HG02571 (cell line): ENCODE measurements around the gene CALM3.
"Not testable (repeated sequence)": the region's sequence is repeated elsewhere in the genome, so short reads cannot be mapped to it uniquely, and the experiment has no call there.

Source experiments
- ATAC-seq: cut with Tn5 transposase; IDR thresholded peaks from one replicate; pipeline ENCODE4 v1.9.1; 2021; ENCODE audit warnings: mild to moderate bottlenecking, moderate library complexity; ENCODE audit not compliant: unreplicated experiment

Gene CALM3

GRCh38 chr19:46601318-46602224 lies at the start of gene CALM3:
TSS of gene CALM3 (plus strand) at chr19:46601330. CDS start at chr19:46601435, 105 bp downstream.
- no peak for ATAC-seq

DNA sequence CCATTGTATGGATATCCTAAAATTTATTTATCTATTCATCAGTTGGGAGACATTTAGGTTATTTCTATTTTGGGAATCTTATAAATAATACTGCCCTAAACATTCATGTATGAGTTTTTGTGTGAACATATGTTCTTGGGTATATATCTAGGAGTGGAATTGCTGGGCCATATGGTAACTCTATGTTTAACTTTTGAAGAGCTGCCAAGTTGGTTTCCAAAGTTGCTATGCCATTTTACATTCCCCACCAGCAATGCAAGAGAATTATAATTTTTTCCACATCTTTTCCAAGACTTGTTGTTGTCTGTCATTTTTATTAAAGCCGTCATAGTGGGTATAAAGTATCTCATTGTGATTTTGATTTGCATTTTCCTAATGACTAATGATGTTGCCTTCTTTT lies 48.2 kb upstream of the CALM3 start:
- ATAC-seq: no peak

DNA sequence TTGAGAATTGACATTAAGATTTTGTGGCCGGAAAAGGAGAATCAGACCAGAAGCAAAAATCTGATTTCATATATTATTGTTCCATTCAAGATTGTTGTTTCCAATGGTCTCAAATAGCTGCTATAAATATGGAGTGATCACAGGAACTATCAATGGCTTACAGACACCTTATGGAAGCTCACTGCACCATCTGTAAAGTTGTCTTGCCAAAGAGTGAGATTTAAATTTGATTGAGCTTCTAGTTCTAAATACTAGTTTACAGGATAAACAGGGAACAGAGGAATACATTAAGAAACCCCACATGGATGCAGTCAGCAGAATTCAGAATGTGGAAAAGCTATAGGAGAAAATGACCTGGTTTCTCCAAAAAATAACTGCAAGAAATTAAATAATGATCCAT lies 47.0 kb upstream of the CALM3 start:
- ATAC-seq: no peak

DNA sequence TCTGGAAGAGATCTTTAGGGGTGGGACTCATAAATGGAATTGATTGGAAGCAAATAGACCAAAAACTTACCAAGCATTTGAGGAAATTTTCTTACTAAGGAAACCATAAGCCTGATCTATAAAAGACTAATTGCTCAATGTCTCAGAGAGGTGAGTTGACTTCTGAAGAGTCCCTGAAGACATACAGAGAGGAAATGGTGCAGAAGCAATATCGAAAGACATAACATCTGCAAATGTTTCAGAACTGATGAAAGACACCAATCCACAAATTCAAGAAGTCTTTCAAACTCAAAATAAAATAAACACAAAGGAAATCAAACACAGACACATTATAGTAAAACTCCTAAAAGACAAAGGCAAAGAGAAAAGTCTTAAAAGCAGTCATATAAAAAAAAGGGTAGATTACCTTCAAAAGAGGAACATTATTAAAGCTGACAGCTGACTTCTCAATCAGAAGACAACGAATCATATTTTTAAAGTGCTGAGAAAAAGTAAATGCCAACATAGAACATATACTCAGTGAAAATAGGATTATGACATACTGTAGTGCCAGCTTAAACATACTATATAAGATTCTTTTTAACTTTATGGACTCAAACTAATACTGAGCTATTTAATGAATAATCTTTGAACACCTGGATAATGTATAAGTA lies 45.4 kb upstream of the CALM3 start:
- no peak for ATAC-seq

DNA sequence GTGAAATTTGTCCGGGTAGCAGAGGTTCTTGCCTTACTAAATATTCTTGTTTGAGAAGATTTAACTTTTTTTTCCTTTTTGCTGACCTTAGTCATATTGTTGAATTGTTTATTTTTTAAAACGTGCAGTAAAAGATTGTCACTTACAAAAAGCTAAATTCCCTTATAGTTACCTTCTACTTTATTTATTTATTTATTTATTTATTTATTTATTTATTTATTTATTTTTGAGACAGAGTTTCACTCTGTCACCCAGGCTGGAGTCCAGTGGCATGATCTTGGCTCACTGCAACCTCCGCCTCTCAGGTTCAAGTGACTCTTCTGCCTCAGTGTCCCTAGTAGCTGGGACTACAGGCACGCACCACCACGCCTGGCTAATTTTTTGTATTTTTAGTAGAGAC lies 44.7 kb upstream of the CALM3 start:
- not testable (repeated sequence) for ATAC-seq

- no peak for ATAC-seq
Measured at GRCh38 chr19:46559203-46559602, 41.9 kb upstream of the CALM3 start.

- not testable (repeated sequence) for ATAC-seq
Measured at GRCh38 chr19:46559675-46560074, 41.5 kb upstream of the CALM3 start.

DNA sequence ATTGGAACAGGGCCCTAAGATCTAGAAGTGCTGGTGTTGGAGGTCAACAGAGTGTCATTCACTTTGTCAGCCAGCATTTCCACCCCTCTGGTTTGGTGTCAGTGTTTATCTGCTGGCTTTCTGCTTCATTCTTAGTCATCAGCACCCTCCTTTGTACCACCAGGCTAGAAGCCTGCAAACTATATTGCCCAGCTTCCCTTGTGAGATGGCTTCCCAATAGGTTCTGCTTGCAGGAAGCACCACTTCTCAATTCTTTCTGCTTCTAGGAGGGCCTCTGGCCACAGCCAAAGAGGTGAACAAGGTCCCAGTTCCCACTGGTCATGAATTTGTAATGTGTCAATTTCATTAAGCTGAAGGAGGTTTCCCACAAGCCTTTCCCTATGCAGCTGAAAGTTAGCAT lies 36.4 kb upstream of the CALM3 start:
- ATAC-seq: no peak

DNA sequence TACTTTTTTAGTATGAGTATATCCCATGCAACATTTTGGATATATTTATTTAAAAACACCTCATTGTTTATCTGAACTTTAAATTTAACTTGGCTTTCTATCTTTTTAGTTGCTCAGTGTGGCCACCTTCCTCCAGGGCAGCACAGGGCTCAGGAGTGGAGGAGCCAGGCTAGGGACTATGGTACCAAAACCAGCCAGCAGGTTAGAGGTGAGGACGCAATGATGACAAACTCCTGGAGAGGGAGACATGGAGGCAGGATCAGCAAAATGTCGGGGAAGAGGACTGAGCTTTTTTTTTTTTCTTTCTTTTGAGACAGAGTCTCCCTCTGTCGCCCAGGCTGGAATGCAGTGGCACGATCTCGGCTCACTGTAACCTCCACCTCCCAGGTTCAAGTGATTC lies 29.6 kb upstream of the CALM3 start:
- no peak for ATAC-seq

- no peak for ATAC-seq
Measured at GRCh38 chr19:46573679-46574498, 27.2 kb upstream of the CALM3 start.

DNA sequence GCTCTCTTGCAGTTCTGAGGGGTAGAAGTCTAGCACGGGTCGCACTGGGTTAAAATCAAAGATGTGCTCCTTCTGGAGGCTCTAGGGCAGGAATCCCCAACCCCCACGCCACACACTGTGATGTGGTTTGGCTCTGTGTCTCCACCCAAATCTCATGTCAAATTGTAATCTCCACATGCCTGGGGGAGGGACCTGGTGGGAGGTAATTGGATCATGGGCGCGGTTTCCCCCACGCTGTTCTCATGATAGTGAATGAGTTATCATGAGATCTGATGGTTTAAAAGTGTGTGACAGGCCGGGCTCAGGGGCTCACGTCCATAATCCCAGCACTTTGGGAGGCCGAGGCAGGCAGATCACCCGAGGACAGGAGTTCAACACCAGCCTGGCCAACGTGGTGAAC lies 26.6 kb upstream of the CALM3 start:
- no peak for ATAC-seq

DNA sequence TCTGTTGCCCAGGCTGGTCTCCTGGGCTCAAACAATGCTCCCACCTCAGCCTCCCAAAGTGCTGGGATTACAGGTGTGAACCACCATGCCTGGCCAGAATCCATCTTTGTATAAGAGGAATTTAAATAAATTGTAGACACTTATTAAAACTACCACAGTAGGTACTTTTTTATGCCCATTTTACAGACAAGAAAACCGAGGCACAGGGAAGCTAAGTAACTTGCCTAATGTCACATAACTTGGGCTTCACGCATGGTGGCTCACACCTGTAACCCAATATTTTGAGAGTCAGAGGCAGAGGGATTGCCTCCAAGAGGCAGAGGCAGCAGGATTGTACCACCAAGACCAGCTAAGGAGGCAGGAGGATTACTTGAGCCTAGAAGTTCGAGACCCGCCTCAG lies 22.7 kb upstream of the CALM3 start:
- ATAC-seq: no peak

DNA sequence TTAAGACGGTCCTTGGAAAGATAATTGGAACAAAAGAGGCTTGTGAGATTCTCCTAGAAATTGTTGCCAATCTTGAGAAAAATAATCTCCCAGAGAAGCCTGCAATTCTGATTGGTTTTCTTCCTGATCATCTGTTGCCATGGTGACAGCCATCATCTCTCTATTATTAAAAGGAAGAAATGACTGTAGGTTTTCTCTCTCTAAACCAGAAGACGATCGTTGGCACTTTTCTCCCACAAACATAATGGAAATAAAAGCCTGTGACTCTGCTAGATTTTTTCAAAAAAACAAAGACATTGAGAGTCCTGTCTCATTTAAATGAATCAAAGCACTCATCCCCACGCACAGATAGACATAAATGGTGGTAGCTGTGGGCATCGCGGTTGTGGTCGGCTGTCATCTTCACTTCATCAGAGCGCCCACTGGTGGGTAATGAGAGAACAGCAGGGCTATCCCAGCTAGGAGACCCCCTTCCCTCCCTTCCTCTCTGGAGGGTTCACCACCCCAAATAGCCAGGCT lies 21.7 kb upstream of the CALM3 start:
- ATAC-seq: no peak

- ATAC-seq: no peak
Measured at GRCh38 chr19:46580247-46580646, 20.9 kb upstream of the CALM3 start.

- no peak for ATAC-seq
Measured at GRCh38 chr19:46585539-46585938, 15.6 kb upstream of the CALM3 start.

- ATAC-seq: no peak
Measured at GRCh38 chr19:46586294-46586693, 14.8 kb upstream of the CALM3 start.

GRCh38 chr19:46587861-46588260 lies 13.3 kb upstream of the CALM3 start:
- ATAC-seq: no peak

DNA sequence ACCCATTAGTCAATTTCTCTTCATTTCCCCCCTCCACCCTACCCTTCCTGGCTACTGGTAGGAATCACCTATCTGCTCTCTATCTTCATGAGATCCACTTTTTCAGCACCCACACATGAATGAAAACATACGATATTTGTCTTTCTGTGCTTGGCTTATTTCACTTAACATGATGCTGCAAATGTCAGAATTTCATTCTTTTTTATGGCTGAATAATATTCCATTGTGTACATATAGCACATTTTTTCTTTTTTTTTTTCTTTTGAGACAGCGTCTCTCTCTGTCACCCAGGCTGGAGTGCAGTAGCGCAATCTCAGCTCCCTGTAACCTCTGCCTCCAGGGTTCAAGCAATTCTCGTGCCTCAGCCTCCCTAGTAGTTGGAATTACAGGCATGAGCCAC lies 9.9 kb upstream of the CALM3 start:
- ATAC-seq: no peak

- ATAC-seq: no peak
Measured at GRCh38 chr19:46591870-46592269, 9.3 kb upstream of the CALM3 start.

DNA sequence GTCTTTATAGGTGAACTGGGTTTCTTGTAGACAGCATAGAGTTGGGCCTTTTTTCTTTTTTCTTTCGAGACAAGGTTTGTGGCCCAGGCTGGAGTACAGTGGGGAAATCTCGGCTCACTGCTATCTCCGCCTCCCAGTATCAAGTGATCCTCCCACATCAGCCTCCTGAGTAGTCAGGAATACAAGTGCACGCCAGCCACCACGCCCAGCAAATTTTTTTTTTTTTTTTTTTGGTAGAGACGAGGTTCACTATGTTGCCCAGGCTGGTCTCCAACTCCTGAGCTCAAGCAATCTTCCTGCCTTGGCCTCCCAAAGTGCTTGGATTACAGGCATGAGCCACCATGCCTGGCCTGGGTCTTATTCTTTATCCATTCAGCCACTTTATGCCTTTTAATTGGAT lies 5.1 kb upstream of the CALM3 start:
- ATAC-seq: no peak

DNA sequence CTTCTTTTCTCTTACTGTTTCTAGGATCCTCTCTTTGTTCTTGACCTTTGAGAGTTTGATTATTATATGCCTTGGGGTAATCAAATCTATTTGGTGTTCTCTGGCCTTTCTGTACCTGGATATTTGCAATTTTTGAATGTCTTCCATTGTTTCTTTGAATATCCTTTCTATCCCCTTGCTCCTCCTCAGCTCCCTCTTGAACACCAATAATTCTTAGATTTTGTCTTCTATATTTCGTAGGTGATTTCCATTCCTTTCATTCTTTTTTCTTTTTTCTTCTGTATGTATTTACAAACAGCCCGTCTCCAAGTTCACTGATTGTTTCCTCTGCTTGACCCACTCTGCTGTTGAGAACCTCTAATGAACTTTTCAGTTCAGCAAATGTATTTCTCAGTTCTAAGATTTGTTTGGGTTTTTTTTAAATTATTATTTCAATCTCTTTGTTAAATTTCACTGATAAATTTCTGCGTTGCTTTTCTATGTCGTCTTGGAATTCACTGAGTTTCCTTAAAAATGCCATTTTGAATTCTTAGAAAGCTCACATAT lies 2.7 kb upstream of the CALM3 start:
- ATAC-seq: no peak
